Measurements from ENCODE around the gene CAPS.

Gene CAPS

DNA sequence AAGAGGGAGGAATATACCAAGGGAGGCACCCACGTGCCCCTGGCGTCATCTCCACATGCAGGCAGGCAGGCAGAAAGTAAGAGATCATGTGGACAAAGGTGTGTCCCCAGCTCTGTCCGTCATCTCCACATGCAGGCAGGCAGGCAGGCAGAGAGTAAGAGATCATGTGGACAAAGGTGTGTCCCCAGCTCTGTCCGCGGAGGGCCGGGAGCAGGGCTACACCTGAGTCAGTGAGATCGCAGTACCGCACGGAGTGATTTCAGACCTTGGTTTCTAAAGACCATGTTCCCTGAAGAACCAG lies 22.2 kb downstream of the CAPS start:
- no peak for DNase-seq

DNA sequence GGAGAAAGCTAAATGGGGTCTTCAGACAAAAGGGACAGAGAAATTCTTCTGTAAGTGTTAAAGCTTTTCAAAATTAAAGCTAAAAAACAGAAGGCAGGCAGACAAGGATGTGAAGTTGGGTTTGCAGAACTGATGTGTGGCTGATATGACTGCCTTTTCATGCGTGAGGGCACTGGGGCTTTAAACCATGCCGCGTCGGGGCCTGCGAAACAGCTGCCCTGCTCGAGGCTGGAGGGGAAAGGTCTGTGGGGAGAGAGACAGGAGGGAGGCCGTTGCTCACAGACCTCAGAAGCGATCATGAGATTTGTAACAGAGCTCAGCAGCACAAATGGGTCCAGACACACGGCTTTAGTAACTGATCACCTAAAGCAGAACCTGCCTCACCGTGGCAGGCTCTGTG lies 23.5 kb downstream of the CAPS start:
- no peak for DNase-seq

DNA sequence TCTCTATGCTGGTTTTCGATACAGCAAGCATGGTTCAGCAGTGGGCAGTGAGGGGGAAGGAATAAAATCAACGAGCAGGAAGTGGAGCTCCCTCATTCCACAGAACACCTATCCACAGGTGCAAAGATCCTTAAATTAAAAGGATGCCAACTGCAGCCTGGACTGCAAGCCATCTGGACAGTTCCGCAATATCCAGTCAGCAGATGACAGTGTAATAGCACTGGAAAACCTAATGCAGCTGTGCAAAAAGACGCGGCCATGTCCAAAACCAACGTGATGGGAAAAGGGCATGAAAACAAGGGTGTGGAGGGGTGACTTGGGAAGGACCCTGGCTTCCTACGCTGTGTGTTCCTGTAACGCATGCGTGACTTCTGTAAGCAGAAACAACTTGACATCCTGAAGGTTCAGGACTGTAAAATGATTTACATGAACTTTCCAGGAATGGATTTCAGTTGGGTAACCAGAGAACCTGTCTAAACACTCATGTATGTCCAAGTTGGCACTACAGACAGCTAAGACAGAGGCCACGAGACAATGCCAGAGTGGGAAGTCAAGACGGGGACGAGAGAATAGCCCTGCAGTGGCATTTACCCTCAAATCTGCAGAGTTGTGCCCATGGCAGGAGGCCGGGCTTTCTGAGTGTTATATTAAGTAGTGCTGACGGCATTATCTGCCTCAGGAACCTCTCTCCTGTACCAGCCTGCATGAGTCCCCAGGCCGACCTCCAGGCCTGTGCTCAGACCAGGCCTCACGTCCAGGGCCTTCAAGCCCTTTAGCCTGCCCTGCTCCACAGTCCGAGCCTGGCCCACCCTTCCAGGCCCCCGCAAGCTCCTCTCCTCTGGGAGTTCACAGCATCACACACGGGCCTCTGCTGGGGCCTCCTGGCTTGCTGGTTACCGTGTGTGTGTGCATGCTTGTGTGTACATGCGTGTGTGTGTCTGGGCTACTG lies 26.5 kb downstream of the CAPS start:
- DNase-seq = no peak

DNA sequence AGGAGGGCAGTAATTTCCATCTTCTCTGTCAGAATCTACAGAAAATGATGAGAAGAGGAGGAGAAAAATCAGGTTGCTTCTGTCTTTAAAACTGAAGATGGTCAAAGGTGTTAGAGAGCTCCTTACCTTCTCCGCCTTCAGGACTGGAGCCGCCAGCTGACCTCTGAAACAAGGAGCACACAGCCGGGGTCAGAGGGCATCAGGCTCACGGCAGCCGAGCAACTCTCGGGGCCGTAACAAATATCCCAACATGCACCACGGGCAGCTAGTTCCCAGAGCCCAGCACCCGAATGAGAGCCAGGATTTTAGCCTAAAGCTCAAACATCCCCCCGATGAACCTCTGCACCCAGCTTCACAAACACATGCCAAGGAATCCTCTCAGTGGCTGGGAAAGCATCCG lies 27.6 kb downstream of the CAPS start:
- DNase-seq = no peak

DNA sequence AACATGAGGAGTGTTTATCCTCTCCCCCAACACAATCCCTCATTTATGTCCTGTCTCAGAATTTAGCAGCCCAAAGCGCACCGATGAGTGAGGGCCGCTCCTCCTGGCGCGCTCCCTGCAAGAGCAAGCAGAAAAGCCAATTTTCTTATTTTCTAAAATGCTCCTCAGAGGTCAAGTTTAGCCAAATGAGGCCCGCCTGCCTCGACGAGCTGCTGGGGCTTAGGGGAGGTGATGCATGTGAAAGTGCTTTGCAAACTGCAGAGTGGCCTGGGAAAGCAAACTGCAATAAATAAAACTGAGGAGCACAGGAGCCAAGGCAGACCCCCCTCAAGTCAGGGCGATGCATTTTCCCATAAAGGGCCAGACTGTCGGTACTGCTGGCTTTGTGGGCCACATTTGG lies 29.0 kb downstream of the CAPS start:
- no peak for DNase-seq

DNA sequence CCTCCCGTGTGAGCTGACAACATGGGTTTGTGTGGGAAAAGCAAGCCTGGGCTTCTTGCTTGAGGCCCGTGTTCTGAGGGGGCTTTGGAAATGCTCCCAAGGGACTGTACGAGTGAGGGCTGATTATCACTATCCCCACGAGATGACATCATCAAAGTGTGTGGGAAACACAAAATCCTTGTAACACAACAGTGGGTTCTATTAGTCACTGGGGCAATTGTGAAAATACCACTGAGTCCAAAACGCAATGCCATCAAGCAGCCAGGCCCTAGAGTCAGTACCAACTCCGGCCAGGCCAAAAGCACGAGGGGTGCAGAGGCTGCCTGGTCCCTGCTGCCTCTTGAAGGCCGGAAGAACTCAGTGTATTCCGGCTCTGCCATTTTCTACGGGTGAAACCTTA lies 29.6 kb downstream of the CAPS start:
- no peak for DNase-seq

DNA sequence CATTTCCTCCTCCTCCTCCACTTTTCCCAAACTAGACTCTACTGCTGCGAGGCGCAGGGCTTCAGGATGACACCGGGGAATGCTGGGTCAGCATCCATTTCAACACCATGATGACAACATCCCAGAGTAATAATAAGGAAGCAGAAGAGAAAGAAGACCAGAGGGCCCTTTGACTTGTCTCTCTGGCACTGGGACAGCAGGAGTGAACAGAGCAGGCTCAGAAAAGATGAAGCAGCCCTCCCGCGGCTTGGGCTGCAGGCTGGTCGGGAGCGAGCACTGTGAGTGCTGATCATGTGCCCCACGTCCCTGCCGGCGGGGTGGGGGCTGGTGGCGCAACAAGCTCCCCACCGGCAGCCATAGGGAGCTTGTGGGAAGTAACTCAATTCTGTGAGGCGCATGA lies 33.4 kb downstream of the CAPS start:
- no peak for DNase-seq

DNA sequence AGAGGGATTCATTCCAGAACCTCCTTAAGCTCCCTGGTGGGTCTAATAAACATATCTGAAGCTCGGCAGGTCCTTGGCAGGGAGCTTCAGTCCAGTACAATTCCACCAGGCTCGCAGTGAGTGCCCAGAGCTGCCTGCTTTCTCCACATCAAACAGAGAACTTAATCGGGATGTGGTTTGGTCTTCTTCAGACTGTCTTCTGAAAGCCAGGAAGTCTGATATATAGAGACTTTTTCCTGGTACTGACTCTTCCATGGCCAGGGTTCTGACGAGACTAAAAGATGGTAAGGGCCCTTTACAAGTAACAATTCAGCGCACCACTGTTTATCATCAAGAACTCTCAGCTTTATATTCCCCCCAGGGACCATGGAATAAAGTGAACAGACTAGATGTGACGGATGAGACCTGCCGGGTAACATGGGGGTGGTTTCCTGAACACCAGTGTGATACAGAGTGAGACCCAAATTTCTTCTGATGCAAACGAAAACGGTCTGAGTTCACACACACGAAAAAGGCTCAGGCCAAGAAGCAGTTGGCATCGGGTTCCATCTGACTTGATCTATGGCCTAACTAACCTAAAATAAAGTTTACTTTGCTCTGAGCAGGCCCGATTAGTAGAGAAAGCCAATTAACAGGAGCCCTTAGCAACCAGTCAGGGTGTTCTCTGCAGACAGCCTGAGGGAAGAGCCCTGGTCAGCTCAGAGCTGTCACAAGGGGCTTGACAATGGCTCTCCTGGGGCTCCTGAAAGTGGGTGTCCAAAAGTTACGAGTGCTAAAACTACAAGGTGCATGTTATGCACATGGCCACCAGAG lies 34.9 kb downstream of the CAPS start:
- peak; percentile 21 for DNase-seq

DNA sequence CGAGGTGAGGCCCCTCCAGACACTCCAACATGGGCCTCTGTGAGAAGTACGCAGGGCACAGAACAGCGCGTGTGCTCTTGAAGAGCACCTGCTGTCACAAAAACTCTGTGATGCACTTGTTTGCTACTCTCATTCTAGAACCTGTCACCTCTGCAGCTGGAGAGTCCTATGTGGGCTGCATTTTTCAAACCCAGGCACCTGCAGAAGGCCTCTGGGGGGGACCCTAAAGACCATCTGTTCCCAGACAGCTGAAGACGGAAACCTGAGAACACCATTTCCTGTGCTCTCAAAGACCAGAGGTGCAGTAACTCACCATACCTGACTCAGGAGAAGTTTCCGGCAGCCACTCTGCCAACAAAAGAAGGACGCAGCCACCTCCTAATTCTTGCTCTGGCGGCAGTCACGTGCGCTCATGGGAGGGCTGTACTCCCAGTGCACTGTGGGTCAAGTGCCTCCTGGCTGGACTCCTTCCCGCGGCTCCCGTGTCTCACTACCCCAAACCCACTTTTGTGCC lies 35.8 kb downstream of the CAPS start:
- peak; percentile 55 for DNase-seq

DNA sequence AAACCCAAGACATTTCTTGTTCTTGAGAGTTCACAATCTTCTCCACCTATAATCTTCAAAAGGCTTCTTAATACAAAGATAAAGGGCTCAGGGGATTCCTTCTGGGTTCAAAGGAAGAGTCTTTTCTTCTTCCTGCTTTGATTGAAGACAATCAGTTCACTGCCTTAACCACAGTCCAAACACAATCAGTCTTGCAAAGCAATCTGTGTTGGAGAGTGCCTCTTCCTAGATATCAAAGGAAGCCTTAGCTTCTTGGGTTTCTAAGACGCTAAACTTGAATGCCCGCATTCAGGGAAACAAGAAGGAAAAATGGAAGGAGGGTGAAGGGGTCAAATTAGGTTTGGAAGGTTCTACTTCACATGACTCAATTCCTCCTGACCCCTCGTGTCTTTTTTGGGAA lies 36.7 kb downstream of the CAPS start:
- peak; percentile 9 for DNase-seq

DNA sequence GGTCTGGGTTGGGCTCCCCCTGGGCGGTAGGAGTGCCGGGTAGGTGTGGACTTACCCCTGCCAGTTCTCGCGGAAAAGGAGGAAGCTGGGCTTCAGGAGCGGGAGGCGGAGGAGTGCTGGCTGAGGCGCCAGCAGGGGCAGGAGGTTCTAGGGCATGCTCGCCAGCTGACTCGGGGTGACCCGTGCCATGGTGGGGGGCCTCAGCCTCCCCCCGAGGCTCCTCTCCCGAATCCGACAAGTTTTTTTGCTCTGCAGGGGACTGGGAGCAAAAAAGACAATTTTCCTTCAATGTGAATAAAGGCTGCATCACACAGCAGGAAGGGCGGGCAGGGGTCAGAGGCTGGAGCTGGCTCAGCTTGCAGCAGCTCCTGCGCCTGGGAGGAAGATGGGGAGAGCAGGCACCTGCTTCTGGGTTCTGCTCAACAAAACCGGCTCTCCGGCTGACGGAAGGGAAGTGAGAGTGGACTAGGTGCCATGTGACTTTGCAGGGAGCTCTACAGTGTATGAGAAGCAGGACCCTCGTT lies 37.3 kb downstream of the CAPS start:
- DNase-seq = no peak

DNA sequence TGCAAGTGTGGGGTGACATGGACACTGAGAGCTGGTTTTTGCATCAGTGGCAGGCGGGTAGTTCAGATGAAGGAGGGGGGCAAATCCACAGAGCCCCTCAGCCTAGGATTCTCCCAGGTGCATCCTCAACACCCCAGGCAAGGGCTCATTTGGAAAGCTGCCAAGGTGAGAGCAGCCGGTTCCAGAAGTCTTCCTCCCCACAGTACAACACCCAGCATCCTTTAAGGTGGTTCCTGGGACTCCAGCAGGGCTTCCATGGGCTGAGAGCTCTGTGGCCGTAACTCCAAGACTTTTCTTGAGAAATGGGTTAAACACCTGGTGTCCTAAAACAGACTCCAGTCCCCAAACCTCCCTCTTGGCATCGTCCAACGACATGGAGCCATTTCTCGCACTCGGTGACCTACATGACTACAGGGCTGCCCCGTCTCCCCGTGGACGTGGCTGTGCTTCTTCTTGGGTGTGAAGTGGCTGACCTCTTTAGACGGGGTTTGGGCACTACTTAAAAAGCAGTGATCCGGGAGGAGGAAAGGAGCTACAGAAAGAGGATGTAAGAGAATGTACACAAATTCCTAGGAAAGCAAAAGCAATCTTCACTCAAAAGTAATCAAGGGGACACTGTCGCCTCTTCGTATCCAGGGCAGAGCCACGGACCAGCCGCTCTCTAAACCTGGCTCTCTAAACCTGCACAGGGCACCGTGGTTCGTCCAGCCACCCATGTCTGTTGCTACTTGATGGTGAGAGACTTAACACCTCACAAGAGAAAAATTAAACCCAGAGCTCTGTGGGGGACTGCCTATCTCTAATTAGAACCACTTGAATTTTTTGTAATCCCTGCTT lies 38.4 kb downstream of the CAPS start:
- DNase-seq = no peak

DNA sequence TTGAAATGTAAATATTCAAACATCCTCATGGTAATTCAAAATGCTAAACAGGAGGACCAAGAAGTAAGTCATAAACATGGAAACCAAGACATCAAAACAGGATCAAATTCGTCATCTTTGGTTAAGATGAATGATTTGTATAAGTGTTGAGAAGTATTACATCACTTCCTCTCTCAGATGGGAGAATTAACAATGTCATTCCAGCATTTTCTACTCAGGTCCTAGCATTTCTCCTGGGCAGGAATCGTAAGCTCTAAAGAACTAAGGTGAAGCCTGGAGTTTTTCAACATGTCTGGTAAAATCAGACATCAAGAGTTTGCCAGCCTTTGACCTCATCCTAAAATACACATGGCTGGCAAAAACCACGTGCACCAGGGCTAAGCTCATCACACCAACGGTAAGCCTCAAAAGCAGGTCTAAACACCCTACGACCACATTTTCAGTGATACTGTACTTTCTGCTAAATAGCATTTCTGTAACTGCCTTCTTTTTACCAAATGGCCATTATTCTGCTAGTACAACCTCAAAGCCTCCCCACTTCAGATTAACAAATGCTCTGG lies 39.1 kb downstream of the CAPS start:
- peak; percentile 19 for DNase-seq

DNA sequence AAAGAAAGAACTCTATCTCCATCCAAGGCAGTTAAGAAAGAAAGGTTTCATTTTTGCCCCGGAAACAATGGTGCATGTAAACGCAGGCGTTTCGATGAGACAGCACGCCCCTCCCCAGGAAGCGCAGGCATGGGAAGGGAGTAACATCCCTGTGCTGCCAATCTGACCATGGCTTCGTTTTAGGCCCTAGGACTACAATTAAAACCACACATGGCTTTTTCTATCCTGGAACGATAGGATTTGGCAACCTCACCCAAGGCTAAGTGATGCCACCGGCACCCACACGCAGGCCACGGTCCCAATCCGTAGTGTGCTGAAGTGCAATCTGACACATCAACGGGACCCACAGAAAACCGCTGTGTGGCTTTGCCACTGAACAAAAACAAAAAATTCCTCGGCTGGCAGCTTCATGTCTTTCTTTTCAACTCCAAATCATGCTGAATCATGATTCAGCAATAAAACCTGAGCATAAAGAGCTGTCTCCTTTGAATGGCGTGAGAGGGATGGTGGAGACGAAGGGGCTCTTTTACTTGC lies 39.7 kb downstream of the CAPS start:
- peak; percentile 48 for DNase-seq

DNA sequence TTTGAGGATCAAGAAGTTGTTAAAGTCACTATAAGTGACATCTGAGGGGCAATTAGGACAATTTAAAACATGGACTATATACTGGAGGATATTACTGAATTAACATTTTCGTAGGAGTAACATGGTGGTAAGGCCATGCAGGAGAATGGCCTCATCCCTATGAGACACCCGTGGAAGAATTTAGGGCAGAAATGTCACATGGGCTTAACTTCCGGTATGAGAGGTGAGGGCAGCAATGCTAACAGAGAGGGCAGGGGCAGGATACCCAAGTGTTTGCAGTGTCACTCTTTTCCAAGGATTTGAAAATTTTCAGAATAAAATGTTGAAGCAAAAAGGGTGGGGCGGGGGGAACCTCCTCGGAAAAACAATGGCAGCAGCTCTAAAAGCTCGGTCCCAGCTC lies 40.2 kb downstream of the CAPS start:
- no peak for DNase-seq

DNA sequence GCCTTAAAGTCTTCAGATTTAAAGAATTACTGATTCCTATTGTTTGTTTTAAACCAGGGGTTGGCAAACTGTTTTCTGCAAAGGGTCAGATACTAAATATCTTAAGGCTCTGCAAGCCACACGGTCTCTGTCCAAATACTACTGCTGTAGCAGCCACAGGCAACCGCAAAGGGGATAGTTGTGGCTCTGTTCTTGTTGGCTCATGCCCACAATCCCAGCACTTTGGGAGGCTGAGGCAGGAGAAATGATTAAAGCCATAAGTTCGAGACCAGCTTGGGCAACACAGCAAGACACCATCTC lies 41.5 kb downstream of the CAPS start:
- DNase-seq = no peak

DNA sequence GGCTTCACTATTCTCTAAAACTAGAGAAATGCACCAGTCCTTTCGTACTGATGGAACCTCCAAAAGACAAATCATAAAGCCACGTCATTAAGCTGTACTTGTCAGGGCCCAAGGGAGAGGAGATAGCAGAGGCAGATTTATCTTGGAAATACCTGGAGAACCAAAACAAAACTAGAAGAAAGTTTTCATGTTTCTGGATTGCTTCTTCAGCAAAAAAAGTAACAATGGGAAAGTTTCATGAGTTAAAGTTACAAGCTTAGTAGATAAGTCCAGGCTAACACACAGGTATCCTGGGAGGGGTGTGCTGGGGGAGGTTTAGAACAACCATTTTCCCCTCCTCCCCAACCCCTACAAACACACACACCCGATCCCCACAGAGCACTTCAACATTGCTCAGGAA lies 42.3 kb downstream of the CAPS start:
- no peak for DNase-seq

DNA sequence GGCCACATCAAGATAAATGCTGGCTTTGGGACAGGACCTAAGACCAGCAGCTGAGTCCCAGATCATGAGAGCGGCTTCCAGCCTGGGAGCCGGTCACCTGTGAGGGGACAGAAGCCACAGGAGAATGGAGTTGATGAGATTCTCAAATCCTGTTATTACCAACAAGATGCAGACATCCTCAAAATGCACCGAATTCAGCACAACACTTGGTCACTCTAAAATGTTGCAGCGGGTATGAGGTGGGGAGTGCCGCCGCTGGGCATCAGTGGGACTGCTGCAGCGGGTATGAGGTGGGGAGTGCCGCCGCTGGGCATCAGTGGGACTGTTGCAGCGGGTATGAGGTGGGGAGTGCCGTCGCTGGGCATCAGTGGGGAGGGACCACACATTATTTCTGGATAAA lies 42.7 kb downstream of the CAPS start:
- no peak for DNase-seq

DNA sequence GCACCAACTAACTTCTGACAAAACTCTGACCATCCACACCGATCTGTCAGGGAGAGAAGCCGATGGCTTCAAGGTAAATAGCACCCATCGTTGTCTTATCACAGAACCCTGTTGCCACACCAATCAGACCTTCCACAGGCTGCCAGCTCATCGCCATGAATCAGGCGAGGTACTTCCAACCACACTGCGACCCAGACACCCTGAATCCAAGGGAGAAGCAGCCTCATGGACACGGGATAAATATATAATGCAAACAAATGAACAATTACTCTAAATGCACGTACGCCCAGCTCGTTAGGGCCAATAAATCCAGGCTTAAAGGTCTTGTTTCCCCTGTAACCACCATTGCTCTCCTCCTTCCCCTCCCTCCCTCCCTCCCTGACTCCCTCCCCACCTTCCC lies 43.1 kb downstream of the CAPS start:
- no peak for DNase-seq

DNA sequence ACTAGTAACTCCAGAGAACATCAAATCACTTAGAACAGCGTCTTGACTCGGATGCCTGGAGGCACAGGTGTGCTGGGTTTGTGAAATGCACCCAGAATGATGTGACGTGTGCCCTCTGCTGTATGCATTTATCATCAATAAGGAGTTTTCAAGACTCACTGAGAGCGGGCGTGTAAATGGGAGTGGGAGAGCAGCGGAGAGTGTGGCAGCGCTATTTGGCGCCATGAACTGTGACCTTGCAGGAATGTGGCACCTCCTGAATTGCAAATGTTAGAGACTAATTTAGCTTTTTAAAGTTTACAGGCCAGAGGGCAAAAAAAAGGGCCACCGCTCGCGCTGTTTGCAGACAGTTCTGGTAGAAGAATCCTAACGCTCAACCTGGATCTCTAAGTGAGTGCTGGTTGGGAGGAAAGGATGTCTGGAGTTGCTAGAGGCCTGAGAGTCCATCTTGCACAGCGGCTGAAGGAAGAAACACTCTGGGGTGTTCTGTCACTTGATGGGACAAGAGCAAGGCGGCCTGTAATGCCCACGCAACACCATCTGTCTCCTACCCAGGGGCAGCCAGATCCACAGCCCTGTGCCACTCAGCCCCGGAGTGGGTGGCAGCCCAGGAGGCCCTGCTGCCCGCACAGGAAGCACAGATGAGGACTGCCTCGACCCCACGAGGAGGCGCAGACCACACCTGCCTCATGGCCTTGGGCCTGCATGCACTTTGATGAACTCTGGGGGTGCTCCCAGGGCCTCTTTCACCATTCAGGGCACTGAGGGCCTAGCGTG lies 44.2 kb downstream of the CAPS start:
- DNase-seq = no peak

DNA sequence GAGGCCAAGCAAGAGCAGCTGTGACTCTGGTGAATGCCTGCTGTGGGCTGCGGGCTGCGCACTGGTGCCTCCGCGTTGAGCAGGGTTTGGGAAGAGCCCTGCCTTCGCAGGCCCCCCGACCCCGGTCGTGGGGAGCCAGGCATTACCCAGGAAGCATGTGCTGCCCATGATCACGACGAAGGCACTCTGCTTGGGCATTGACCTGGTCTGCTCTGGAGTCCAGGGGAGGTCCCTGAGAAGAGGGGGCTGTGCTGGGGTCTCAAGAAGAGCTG lies 44.7 kb downstream of the CAPS start:
- no peak for DNase-seq
